Liver (tissue), 3 donors: ENCODE data around the gene CBR3.

Source experiments
- FOXA1 ChIP-seq: IDR thresholded peaks from 2 replicates; pipeline ENCODE4 v1.6.1; 2016; ENCODE audit warnings: antibody characterized with exemption
- GABPA ChIP-seq, 2 donors: IDR thresholded peaks in 1 of 2; conservative IDR thresholded peaks in 1 of 2; 2 replicates each; pipeline ENCODE4 v1.6.1; 2016; ENCODE audit warnings: antibody characterized with exemption in 2 of 2, mild to moderate bottlenecking in 1 of 2, moderate library complexity in 1 of 2
- HNF4A ChIP-seq, 2 donors: conservative IDR thresholded peaks; 2 replicates each; pipeline ENCODE4 v1.6.1; 2016; ENCODE audit warnings: antibody characterized with exemption in 2 of 2, mild to moderate bottlenecking in 2 of 2
- HNF4G ChIP-seq: IDR thresholded peaks from 2 replicates; pipeline ENCODE4 v1.6.1; 2016; ENCODE audit warnings: antibody characterized with exemption
- JUND ChIP-seq, 2 donors: IDR thresholded peaks; 2 replicates each; pipeline ENCODE4 v1.6.1; 2016; ENCODE audit warnings: antibody characterized with exemption in 2 of 2
- TAF1 ChIP-seq: conservative IDR thresholded peaks from 2 replicates; pipeline ENCODE4 v1.6.1; 2016; ENCODE audit warnings: antibody characterized with exemption, mild to moderate bottlenecking
- YY1 ChIP-seq: IDR thresholded peaks from 2 replicates; pipeline ENCODE4 v1.6.1; 2016; ENCODE audit warnings: antibody characterized with exemption, mild to moderate bottlenecking
- TF ChIP-seq, protein P1 (sequence below): fragments of 150-350 bp; IDR thresholded peaks from 2 replicates; pipeline ENCODE4 v1.5.1; 2017; ENCODE audit warnings: improper control_type of control experiment, low read depth, low read length; ENCODE audit not compliant: missing input control
- TF ChIP-seq, protein P2 (sequence below): IDR thresholded peaks from 2 replicates; pipeline ENCODE4 v1.6.1; 2016; ENCODE audit warnings: antibody characterized with exemption
- TF ChIP-seq, protein P3 (sequence below): IDR thresholded peaks from 2 replicates; pipeline ENCODE4 v1.6.1; 2016; ENCODE audit warnings: antibody characterized with exemption
- TF ChIP-seq, protein P4 (sequence below): IDR thresholded peaks from 2 replicates; pipeline ENCODE4 v1.6.1; 2016; ENCODE audit warnings: antibody characterized with exemption, mild to moderate bottlenecking
- TF ChIP-seq, protein P5 (sequence below): IDR thresholded peaks from 2 replicates; pipeline ENCODE4 v1.6.1; 2016; ENCODE audit warnings: antibody characterized with exemption
- donor health status: healthy.
- donor health status: healthy.

DNA sequence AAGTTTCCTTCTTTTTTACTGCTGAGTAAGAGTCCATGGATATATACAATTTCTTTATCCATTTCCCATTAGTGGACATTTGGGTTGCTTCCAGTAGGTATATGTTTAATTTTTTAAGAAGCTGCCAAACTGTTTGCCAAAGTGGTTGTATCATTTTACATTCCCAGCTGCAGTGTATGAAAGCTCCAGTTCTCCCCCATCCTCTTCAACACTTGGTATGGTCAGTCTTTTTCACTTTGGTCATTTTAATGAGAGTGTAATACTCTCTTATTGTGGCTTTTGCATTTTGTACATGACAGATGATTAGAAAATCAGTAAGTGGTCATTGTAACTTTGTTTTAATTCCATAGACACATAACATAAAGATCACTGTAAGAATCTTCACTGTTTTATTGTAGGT lies 44.3 kb downstream of the CBR3 start:
- no peak for TF ChIP-seq JUND (IDR thresholded peaks at IDR 0.05)
- TF ChIP-seq, protein P1, sequence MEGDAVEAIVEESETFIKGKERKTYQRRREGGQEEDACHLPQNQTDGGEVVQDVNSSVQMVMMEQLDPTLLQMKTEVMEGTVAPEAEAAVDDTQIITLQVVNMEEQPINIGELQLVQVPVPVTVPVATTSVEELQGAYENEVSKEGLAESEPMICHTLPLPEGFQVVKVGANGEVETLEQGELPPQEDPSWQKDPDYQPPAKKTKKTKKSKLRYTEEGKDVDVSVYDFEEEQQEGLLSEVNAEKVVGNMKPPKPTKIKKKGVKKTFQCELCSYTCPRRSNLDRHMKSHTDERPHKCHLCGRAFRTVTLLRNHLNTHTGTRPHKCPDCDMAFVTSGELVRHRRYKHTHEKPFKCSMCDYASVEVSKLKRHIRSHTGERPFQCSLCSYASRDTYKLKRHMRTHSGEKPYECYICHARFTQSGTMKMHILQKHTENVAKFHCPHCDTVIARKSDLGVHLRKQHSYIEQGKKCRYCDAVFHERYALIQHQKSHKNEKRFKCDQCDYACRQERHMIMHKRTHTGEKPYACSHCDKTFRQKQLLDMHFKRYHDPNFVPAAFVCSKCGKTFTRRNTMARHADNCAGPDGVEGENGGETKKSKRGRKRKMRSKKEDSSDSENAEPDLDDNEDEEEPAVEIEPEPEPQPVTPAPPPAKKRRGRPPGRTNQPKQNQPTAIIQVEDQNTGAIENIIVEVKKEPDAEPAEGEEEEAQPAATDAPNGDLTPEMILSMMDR = no peak
- TF ChIP-seq, protein P2, sequence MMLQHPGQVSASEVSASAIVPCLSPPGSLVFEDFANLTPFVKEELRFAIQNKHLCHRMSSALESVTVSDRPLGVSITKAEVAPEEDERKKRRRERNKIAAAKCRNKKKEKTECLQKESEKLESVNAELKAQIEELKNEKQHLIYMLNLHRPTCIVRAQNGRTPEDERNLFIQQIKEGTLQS = no peak
- no peak for TF ChIP-seq HNF4A (conservative IDR thresholded peaks at IDR 0.05)
- no peak for TF ChIP-seq HNF4G
- TF ChIP-seq TAF1 = no peak
- TF ChIP-seq FOXA1 = no peak
- no peak for TF ChIP-seq YY1
- TF ChIP-seq, protein P3, sequence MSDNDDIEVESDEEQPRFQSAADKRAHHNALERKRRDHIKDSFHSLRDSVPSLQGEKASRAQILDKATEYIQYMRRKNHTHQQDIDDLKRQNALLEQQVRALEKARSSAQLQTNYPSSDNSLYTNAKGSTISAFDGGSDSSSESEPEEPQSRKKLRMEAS = no peak
- TF ChIP-seq, protein P4, sequence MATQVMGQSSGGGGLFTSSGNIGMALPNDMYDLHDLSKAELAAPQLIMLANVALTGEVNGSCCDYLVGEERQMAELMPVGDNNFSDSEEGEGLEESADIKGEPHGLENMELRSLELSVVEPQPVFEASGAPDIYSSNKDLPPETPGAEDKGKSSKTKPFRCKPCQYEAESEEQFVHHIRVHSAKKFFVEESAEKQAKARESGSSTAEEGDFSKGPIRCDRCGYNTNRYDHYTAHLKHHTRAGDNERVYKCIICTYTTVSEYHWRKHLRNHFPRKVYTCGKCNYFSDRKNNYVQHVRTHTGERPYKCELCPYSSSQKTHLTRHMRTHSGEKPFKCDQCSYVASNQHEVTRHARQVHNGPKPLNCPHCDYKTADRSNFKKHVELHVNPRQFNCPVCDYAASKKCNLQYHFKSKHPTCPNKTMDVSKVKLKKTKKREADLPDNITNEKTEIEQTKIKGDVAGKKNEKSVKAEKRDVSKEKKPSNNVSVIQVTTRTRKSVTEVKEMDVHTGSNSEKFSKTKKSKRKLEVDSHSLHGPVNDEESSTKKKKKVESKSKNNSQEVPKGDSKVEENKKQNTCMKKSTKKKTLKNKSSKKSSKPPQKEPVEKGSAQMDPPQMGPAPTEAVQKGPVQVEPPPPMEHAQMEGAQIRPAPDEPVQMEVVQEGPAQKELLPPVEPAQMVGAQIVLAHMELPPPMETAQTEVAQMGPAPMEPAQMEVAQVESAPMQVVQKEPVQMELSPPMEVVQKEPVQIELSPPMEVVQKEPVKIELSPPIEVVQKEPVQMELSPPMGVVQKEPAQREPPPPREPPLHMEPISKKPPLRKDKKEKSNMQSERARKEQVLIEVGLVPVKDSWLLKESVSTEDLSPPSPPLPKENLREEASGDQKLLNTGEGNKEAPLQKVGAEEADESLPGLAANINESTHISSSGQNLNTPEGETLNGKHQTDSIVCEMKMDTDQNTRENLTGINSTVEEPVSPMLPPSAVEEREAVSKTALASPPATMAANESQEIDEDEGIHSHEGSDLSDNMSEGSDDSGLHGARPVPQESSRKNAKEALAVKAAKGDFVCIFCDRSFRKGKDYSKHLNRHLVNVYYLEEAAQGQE = no peak
- TF ChIP-seq GABPA (IDR thresholded peaks at IDR 0.05 in 1 of 2, conservative IDR thresholded peaks at IDR 0.05 in 1 of 2) = no peak
- TF ChIP-seq, protein P5, sequence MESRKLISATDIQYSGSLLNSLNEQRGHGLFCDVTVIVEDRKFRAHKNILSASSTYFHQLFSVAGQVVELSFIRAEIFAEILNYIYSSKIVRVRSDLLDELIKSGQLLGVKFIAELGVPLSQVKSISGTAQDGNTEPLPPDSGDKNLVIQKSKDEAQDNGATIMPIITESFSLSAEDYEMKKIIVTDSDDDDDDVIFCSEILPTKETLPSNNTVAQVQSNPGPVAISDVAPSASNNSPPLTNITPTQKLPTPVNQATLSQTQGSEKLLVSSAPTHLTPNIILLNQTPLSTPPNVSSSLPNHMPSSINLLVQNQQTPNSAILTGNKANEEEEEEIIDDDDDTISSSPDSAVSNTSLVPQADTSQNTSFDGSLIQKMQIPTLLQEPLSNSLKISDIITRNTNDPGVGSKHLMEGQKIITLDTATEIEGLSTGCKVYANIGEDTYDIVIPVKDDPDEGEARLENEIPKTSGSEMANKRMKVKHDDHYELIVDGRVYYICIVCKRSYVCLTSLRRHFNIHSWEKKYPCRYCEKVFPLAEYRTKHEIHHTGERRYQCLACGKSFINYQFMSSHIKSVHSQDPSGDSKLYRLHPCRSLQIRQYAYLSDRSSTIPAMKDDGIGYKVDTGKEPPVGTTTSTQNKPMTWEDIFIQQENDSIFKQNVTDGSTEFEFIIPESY = no peak
